ENCODE measurements around the gene UGT1A7.

Gene UGT1A7

GRCh38 chr2:233656443-233656842 is 25.3 kb upstream of the UGT1A7 start:
- Histone ChIP-seq H2AFZ (ENCODE audit: low read length, unreplicated experiment) (no peak overlapping the region), H3K36me3 (ENCODE audit: insufficient read depth, low read length) (no peaks in the 10 kb centered on the region), H3K4me3 (ENCODE audit: low read depth, low read length) (no peak overlapping the region), H3K27me3 (ENCODE audit: insufficient read depth, low read length) (peaks cover 49% of the 10 kb centered on the region), H3K4me1 (ENCODE audit: control insufficient read depth, insufficient read depth, low read length, unreplicated experiment) (no peaks in the 10 kb centered on the region), H3K27ac (ENCODE audit: low read depth, low read length) (no peak overlapping the region), H3K79me2 (ENCODE audit: control insufficient read depth, insufficient read depth, low read length, unreplicated experiment) (no peaks in the 10 kb centered on the region)

GRCh38 chr2:233658610-233659009 is 23.1 kb upstream of the UGT1A7 start:
- Histone ChIP-seq H3K4me3 (ENCODE audit: low read depth, low read length) (no peak overlapping the region), H3K27ac (ENCODE audit: low read depth, low read length) (no peak overlapping the region), H3K27me3 (ENCODE audit: insufficient read depth, low read length) (peaks cover 60% of the 10 kb centered on the region)

GRCh38 chr2:233663911-233664310 is 17.8 kb upstream of the UGT1A7 start:
- Histone ChIP-seq H3K27ac (ENCODE audit: low read depth, low read length) (no peak overlapping the region), H3K27me3 (ENCODE audit: insufficient read depth, low read length) (peaks cover 51% of the 10 kb centered on the region)

More at GRCh38 chr2:233658610-233659009, 23.1 kb upstream of the UGT1A7 start:
- H2AFZ ChIP-seq (ENCODE audit: low read length, unreplicated experiment): no peak overlapping the region
- no peaks in the 10 kb centered on the region for H3K4me1 ChIP-seq (ENCODE audit: control insufficient read depth, insufficient read depth, low read length, unreplicated experiment)
- no peaks in the 10 kb centered on the region for H3K36me3 ChIP-seq (ENCODE audit: insufficient read depth, low read length)
- no peaks in the 10 kb centered on the region for H3K79me2 ChIP-seq (ENCODE audit: control insufficient read depth, insufficient read depth, low read length, unreplicated experiment)

GRCh38 chr2:233668605-233669260 is 13.0 kb upstream of the UGT1A7 start:
- no peaks in the 10 kb centered on the region for H3K79me2 ChIP-seq (ENCODE audit: control insufficient read depth, insufficient read depth, low read length, unreplicated experiment)
- H3K27me3 ChIP-seq (ENCODE audit: insufficient read depth, low read length): peaks cover 46% of the 10 kb centered on the region
- H3K4me1 ChIP-seq (ENCODE audit: control insufficient read depth, insufficient read depth, low read length, unreplicated experiment): no peaks in the 10 kb centered on the region
- no peak overlapping the region for H3K27ac ChIP-seq (ENCODE audit: low read depth, low read length)
- no peak overlapping the region for H2AFZ ChIP-seq (ENCODE audit: low read length, unreplicated experiment)
- H3K4me3 ChIP-seq (ENCODE audit: low read depth, low read length): no peak overlapping the region
- H3K36me3 ChIP-seq (ENCODE audit: insufficient read depth, low read length): no peaks in the 10 kb centered on the region

More at GRCh38 chr2:233663911-233664310, 17.8 kb upstream of the UGT1A7 start:
- H3K4me3 ChIP-seq (ENCODE audit: low read depth, low read length): no peak overlapping the region
- H3K4me1 ChIP-seq (ENCODE audit: control insufficient read depth, insufficient read depth, low read length, unreplicated experiment): no peaks in the 10 kb centered on the region
- no peak overlapping the region for H2AFZ ChIP-seq (ENCODE audit: low read length, unreplicated experiment)
- no peaks in the 10 kb centered on the region for H3K79me2 ChIP-seq (ENCODE audit: control insufficient read depth, insufficient read depth, low read length, unreplicated experiment)
- H3K36me3 ChIP-seq (ENCODE audit: insufficient read depth, low read length): no peaks in the 10 kb centered on the region

- H3K27ac ChIP-seq (ENCODE audit: low read depth, low read length): no peak within 1 kb of the TSS
Measured at GRCh38 chr2:233671290-233672161, 10.2 kb upstream of the UGT1A7 start, which contains the start of gene UGT1A9. UGT1A9 (plus strand) TSS chr2:233671898; CDS start chr2:233671935, 37 bp downstream.

GRCh38 chr2:233672886-233673285 is 8.8 kb upstream of the UGT1A7 start:
- Histone ChIP-seq H3K79me2 (ENCODE audit: control insufficient read depth, insufficient read depth, low read length, unreplicated experiment) (no peaks in the 10 kb centered on the region), H3K36me3 (ENCODE audit: insufficient read depth, low read length) (no peaks in the 10 kb centered on the region), H2AFZ (ENCODE audit: low read length, unreplicated experiment) (no peak overlapping the region), H3K27me3 (ENCODE audit: insufficient read depth, low read length) (peaks cover 45% of the 10 kb centered on the region), H3K4me3 (ENCODE audit: low read depth, low read length) (no peak overlapping the region), H3K27ac (ENCODE audit: low read depth, low read length) (no peak overlapping the region), H3K4me1 (ENCODE audit: control insufficient read depth, insufficient read depth, low read length, unreplicated experiment) (no peaks in the 10 kb centered on the region)

More at GRCh38 chr2:233671290-233672161, 10.2 kb upstream of the UGT1A7 start, which contains the start of gene UGT1A9:
- no peaks in the 10 kb centered on the region for H3K79me2 ChIP-seq (ENCODE audit: control insufficient read depth, insufficient read depth, low read length, unreplicated experiment)
- H3K36me3 ChIP-seq (ENCODE audit: insufficient read depth, low read length): no peaks in the 10 kb centered on the region
- H2AFZ ChIP-seq (ENCODE audit: low read length, unreplicated experiment): no peak within 1 kb of the TSS
- H3K4me3 ChIP-seq (ENCODE audit: low read depth, low read length): no peak within 1 kb of the TSS
- peaks cover 41% of the 10 kb centered on the region for H3K27me3 ChIP-seq (ENCODE audit: insufficient read depth, low read length)
- no peaks in the 10 kb centered on the region for H3K4me1 ChIP-seq (ENCODE audit: control insufficient read depth, insufficient read depth, low read length, unreplicated experiment)

- Histone ChIP-seq H3K27me3 (ENCODE audit: insufficient read depth, low read length) (peaks cover 46% of the 10 kb centered on the region), H3K4me1 (ENCODE audit: control insufficient read depth, insufficient read depth, low read length, unreplicated experiment) (no peaks in the 10 kb centered on the region), H3K4me3 (ENCODE audit: low read depth, low read length) (no peak overlapping the region), H2AFZ (ENCODE audit: low read length, unreplicated experiment) (no peak overlapping the region), H3K27ac (ENCODE audit: low read depth, low read length) (no peak overlapping the region), H3K36me3 (ENCODE audit: insufficient read depth, low read length) (no peaks in the 10 kb centered on the region), H3K79me2 (ENCODE audit: control insufficient read depth, insufficient read depth, low read length, unreplicated experiment) (no peaks in the 10 kb centered on the region)
Measured at GRCh38 chr2:233673896-233674295, 7.8 kb upstream of the UGT1A7 start.

- no peak overlapping the region for H3K4me3 ChIP-seq (ENCODE audit: low read depth, low read length)
- H2AFZ ChIP-seq (ENCODE audit: low read length, unreplicated experiment): no peak overlapping the region
- H3K27me3 ChIP-seq (ENCODE audit: insufficient read depth, low read length): peaks cover 46% of the 10 kb centered on the region
- H3K79me2 ChIP-seq (ENCODE audit: control insufficient read depth, insufficient read depth, low read length, unreplicated experiment): no peaks in the 10 kb centered on the region
- no peaks in the 10 kb centered on the region for H3K36me3 ChIP-seq (ENCODE audit: insufficient read depth, low read length)
- no peak overlapping the region for H3K27ac ChIP-seq (ENCODE audit: low read depth, low read length)
- H3K4me1 ChIP-seq (ENCODE audit: control insufficient read depth, insufficient read depth, low read length, unreplicated experiment): no peaks in the 10 kb centered on the region
Measured at GRCh38 chr2:233674314-233674713, 7.4 kb upstream of the UGT1A7 start.

GRCh38 chr2:233674995-233675394 is 6.7 kb upstream of the UGT1A7 start:
- no peaks in the 10 kb centered on the region for H3K36me3 ChIP-seq (ENCODE audit: insufficient read depth, low read length)
- no peak overlapping the region for H3K27ac ChIP-seq (ENCODE audit: low read depth, low read length)
- H3K4me1 ChIP-seq (ENCODE audit: control insufficient read depth, insufficient read depth, low read length, unreplicated experiment): no peaks in the 10 kb centered on the region
- H3K4me3 ChIP-seq (ENCODE audit: low read depth, low read length): no peak overlapping the region
- H3K27me3 ChIP-seq (ENCODE audit: insufficient read depth, low read length): peaks cover 44% of the 10 kb centered on the region
- no peak overlapping the region for H2AFZ ChIP-seq (ENCODE audit: low read length, unreplicated experiment)
- H3K79me2 ChIP-seq (ENCODE audit: control insufficient read depth, insufficient read depth, low read length, unreplicated experiment): no peaks in the 10 kb centered on the region

- Histone ChIP-seq H3K4me3 (ENCODE audit: low read depth, low read length) (no peak overlapping the region), H3K27ac (ENCODE audit: low read depth, low read length) (no peak overlapping the region), H3K27me3 (ENCODE audit: insufficient read depth, low read length) (peaks cover 33% of the 10 kb centered on the region), H3K4me1 (ENCODE audit: control insufficient read depth, insufficient read depth, low read length, unreplicated experiment) (no peaks in the 10 kb centered on the region), H3K79me2 (ENCODE audit: control insufficient read depth, insufficient read depth, low read length, unreplicated experiment) (no peaks in the 10 kb centered on the region), H3K36me3 (ENCODE audit: insufficient read depth, low read length) (no peaks in the 10 kb centered on the region), H2AFZ (ENCODE audit: low read length, unreplicated experiment) (no peak overlapping the region)
Measured at GRCh38 chr2:233676046-233676445, 5.7 kb upstream of the UGT1A7 start.

All from ACC112 (cell line).